GM19468 (cell line): Measurements from ENCODE around the gene NT5M.

ENCODE experiments used
- ATAC-seq: cut with Tn5 transposase; IDR thresholded peaks from one replicate; pipeline ENCODE4 v1.9.1; 2021; ENCODE audit warnings: mild to moderate bottlenecking, moderate library complexity, moderate number of reproducible peaks; ENCODE audit not compliant: unreplicated experiment; ENCODE audit errors: extremely low read depth

The NT5M gene

DNA sequence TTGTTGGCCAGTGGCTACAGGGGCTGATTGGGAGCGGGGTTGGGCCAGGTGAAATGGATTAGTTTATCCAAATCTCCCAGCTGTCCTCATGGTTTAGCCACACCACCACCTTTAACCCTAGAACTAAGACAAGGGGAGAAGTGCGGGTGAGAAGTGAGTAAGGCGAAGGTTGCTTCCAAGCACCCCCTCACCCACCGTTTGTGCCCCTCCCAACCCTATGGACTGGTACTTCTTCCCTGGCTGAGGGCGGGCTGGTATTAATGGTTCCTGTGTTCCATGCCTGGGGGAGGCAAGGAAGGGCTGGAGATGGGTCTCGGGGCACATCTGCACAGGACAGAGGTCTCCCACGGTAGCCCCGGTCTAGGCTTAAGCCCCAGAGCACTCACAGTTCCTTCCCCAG, 25.1 kb downstream of the NT5M start:
- no peak for ATAC-seq

- no peak for ATAC-seq
Observed at GRCh38 chr17:17341452-17341851, 38.3 kb downstream of the NT5M start.

DNA sequence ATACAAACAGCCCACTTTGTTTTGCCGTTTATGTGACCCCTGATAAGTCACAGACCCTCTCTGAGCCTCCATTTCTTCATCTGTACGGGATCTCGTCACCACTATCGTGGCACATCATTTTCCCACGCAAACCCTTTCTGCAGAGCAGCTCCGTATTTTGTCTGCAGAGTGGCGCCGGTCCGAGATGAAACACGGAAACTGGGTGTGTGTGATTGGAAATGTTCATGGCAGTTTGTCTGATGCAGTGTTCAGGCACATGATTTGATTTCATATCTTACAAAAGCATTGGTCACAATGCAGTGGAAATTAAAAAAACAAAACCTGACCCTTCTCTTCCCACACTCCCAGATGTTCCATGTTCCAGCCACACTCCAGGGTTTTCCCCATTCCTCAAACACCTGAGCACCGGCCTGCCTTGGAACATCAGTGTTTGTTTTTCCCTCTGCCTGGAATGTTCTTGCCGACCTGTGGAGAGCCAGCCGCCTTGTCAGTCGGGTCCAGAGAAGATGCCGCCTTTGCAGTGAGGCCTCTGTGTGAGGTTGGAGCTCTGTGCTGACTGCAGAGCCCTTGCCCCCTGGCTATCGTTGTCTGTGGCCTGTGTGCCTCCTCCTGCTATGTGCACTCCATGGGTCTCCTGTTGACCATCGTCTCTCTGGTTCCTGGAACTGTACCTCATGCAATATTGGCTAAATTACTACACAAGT, 39.2 kb downstream of the NT5M start:
- no peak for ATAC-seq

- no peak for ATAC-seq
Observed at GRCh38 chr17:17343160-17343735, 40.1 kb downstream of the NT5M start.

GRCh38 chr17:17343896-17344506, 40.8 kb downstream of the NT5M start:
- ATAC-seq = no peak

DNA sequence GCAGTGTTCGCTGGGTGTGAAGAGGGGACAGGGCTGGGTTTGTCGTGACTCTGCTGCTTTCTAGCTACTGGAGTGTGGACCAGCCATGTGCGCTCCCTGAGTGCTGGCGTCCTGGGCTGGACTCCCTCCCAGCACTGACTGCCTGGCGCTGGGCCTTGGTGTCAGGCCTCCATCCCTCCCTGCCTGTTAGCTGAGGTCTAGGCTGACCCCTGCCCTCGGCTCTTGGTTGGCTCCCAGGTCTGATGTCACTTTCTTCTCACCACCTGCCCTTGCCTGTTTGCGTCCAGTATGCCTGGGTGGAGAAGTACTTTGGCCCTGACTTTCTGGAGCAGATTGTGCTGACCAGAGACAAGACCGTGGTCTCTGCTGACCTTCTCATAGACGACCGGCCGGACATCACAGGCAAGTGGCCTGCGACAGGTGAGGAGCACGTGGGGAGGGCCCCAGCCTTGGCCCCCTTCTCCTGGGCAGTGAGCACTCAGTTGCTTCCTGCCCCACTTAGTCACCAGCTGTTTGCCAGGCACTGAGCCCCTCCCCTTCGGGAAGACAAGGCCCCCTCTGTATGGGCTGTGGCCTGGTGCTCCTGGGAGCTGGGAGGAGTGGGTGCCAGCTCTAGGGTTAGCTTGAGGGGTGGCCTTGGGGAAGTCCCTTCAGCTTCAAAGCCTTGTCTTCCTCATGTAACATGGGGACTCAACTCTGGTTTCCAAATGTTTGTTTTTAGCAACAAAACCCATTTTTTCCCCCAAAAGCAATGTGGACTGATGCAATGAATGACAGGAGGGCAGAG, 41.5 kb downstream of the NT5M start:
- ATAC-seq = no peak

GRCh38 chr17:17345294-17345597, 42.1 kb downstream of the NT5M start:
- ATAC-seq = no peak

- ATAC-seq = no peak
Observed at GRCh38 chr17:17345686-17346427, 42.7 kb downstream of the NT5M start.

- ATAC-seq = no peak
Observed at GRCh38 chr17:17346428-17347233, 43.5 kb downstream of the NT5M start.

DNA sequence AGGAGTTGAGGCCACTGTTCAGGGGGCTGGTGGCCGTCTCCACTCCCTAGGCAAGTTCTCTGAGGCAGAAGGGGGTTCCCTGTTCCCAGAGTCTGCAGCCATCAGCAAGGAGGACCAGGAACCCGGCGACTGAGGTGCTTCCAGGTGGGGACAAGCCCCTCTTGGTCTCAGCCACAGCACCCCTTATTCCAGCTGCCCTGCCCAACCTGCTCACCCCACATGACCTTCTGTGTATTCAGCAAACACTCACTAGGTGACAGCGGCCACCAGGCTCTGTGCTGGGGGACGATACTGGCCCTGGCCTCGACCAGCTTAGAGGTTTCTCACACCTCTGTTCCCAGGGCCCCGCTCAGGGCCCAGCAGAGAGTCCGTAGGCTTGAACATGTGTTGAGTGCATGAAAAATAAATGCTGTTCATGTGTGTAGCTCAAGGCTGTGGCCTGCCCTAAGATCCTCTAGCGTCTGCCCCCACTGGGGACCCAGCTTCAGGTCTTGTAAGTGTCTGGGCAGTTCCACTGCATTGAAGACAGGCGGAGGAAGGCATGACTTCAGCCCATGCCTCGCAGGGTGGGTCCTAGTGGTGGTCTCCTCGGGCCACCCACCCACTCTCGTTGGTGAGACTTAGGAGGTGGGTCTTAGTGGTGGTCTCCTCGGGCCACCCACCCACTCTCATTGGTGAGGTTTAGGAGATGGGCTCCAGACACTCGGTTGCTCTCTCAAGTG, 44.2 kb downstream of the NT5M start:
- ATAC-seq = no peak

- no peak for ATAC-seq
Observed at GRCh38 chr17:17347956-17348871, 45.0 kb downstream of the NT5M start.

- no peak for ATAC-seq
Observed at GRCh38 chr17:17348872-17349723, 45.9 kb downstream of the NT5M start.

- ATAC-seq = no peak
Observed at GRCh38 chr17:17349724-17350106, 46.5 kb downstream of the NT5M start.

DNA sequence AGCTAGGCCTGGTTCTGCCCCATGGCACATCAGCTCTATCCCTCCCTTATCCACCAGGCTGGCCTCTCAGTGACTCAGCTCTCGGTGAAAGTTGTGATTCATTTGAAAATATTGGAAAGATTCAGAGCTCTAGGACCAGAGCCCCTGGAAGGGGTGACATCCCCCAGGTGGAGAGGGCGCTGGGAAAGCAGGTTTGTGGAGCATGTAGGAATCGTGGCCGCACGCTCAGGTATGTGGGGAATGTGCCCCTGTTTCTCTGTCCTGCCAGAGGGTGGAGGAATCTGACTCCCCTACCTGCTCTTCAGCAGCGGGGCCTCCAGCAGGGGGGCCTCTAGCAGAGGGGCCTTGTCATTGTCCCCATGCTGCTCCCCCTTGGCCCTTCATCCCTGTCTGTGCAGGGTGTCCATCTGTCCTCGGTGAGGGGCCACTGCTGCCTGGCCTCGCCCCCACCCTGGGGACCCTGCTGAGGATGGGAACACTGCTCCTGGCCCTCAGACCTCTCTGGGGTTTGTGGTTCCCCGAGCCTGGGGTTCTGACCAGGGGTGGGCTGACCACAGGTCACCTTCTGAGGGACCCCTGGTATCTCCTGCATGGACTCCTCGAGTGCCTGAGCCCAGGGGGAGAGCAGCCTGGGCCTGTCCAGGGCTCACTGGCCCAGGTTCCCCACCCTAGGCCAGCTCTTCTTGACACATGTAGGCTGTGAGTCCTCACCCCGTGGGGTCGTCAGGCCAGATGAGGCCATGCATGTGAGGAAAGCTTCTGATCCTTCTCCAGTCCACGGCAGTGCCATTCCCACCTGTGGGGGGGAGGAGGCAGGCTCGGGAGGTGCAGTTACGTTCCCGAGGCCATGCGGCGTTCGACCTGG, 47.5 kb downstream of the NT5M start:
- no peak for ATAC-seq

DNA sequence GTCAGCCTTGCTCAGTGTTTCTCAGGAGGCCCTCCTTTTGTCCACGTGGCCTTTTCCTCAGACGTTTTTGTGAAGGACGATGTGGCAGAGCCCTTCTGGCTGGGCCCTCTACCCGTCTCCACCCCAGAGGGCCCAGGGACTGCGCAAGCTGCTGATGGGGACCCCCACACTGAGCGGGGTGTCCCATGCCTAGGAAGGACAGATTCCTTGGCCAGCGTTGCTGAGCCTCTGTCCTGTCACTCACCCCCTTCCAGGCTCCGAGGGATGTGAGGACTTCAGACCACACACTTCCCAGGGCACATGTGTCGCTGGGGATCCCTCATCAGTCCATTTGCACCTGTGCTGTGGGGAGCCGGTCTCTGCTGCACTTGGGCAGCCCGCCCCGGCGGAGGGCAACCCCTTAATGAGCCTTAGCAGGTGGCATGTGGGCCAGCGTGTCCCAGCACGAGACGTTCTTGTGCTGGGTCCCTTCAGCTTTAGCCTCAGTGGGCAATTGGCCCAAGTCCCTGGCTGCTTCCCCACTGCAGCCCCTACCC, 48.3 kb downstream of the NT5M start:
- ATAC-seq = no peak
